ENCODE data around the gene CAMK2D. TPM values are rescaled to one million over a fixed set of nuclear protein-coding genes. Genes with fewer than 3 reads are reported as not detected.

The CAMK2D gene
- total RNA-seq, 2 experiments from 2014 or later: 42.8 to 46.7 TPM

- peaks cover 20% of the 10 kb centered on the region for H3K4me1 Mint-ChIP-seq
- no peak overlapping the region for H3K27ac Mint-ChIP-seq
- DNase-seq: no peak
- H3K4me3 Mint-ChIP-seq: no peak overlapping the region
- no peaks in the 10 kb centered on the region for H3K27me3 Mint-ChIP-seq
- peaks cover 4% of the 10 kb centered on the region for H3K9me3 Mint-ChIP-seq
- H3K36me3 Mint-ChIP-seq: peaks cover 2% of the 10 kb centered on the region
These were observed 321.2 kb downstream of the CAMK2D start for GRCh38 chr4:113440371-113440770.

DNA sequence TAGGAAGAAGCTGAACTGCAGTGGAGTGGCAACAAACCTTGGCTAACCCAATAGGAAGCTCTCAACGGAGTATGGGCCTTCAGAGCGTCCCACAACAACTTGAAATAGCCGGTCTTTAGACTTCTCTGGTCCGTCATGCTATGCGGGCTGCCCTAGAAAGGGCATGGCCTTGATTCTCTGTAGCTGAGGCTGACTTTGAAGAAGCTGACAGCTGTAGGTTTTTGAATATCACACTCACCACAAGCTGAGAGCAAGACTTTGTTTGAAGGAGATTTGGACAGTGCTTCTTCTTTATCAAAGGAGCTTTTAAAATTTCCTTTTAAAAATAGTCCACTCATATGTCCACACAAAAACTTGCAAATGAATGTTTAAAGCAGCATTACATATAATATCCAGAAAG is 322.9 kb downstream of the CAMK2D start:
- peaks cover 2% of the 10 kb centered on the region for H3K36me3 Mint-ChIP-seq
- no peaks in the 10 kb centered on the region for H3K27me3 Mint-ChIP-seq
- H3K9me3 Mint-ChIP-seq: peaks cover 3% of the 10 kb centered on the region
- no peak overlapping the region for H3K27ac Mint-ChIP-seq
- peaks cover 11% of the 10 kb centered on the region for H3K4me1 Mint-ChIP-seq
- H3K4me3 Mint-ChIP-seq: no peak overlapping the region
- DNase-seq: no peak

DNA sequence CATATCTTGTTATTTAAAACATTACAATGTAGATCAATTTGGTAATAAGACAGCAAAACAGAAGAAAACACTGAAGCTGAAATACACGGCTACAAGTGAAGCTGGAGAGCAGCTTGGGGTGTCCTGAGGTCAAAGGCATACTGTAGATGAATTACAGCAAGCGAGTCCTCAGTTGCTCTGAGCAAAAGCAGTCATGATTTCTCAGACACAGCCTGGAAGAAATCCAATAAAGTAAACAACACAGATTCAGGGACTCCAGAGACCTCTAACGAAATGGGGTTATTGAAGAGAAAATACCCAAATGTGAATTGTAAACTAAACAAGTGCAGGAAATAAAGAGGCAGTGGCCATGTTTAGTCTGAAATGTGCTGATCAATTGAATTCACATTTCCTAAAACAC is 324.4 kb downstream of the CAMK2D start:
- no peak overlapping the region for H3K27ac Mint-ChIP-seq
- H3K36me3 Mint-ChIP-seq: peaks cover 2% of the 10 kb centered on the region
- no peak for DNase-seq
- H3K4me1 Mint-ChIP-seq: peaks cover 11% of the 10 kb centered on the region
- no peaks in the 10 kb centered on the region for H3K27me3 Mint-ChIP-seq
- H3K4me3 Mint-ChIP-seq: no peak overlapping the region
- peaks cover 3% of the 10 kb centered on the region for H3K9me3 Mint-ChIP-seq

- H3K4me3 Mint-ChIP-seq: no peak overlapping the region
- H3K27me3 Mint-ChIP-seq: no peaks in the 10 kb centered on the region
- H3K9me3 Mint-ChIP-seq: peaks cover 8% of the 10 kb centered on the region
- peaks cover 4% of the 10 kb centered on the region for H3K36me3 Mint-ChIP-seq
- no peak for DNase-seq
- peak overlapping the region; percentile 11 for H3K27ac Mint-ChIP-seq
- H3K4me1 Mint-ChIP-seq: peaks cover 11% of the 10 kb centered on the region
These were observed 325.2 kb downstream of the CAMK2D start for GRCh38 chr4:113436360-113436759.

GRCh38 chr4:113435893-113436292 is 325.6 kb downstream of the CAMK2D start:
- peaks cover 4% of the 10 kb centered on the region for H3K36me3 Mint-ChIP-seq
- peaks cover 8% of the 10 kb centered on the region for H3K9me3 Mint-ChIP-seq
- H3K27ac Mint-ChIP-seq: peak overlapping the region; percentile 28
- H3K4me1 Mint-ChIP-seq: peaks cover 11% of the 10 kb centered on the region
- H3K27me3 Mint-ChIP-seq: no peaks in the 10 kb centered on the region
- no peak overlapping the region for H3K4me3 Mint-ChIP-seq
- no peak for DNase-seq

DNA sequence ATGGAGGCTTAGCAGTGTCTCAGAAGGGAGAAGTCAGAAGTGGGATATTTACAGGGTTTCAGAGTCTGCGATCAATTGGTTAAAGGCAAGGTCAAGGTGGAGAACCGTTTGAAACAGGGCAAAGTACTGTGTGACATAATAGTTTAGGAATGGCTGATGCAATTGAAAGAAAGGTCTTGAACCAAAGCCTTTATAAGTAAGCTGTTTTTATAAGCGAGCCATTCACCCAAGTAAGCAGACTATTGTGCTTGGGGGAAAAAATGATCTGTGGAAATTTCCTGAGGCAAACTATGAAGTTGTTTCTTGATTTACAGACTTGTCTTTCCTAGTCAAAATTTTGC is 327.3 kb downstream of the CAMK2D start:
- H3K4me3 Mint-ChIP-seq: no peak overlapping the region
- H3K27ac Mint-ChIP-seq: no peak overlapping the region
- no peak for DNase-seq
- peaks cover 4% of the 10 kb centered on the region for H3K36me3 Mint-ChIP-seq
- peaks cover 8% of the 10 kb centered on the region for H3K9me3 Mint-ChIP-seq
- H3K4me1 Mint-ChIP-seq: peaks cover 11% of the 10 kb centered on the region
- no peaks in the 10 kb centered on the region for H3K27me3 Mint-ChIP-seq

- H3K9me3 Mint-ChIP-seq: peaks cover 9% of the 10 kb centered on the region
- no peak for DNase-seq
- peaks cover 4% of the 10 kb centered on the region for H3K36me3 Mint-ChIP-seq
- no peak overlapping the region for H3K4me3 Mint-ChIP-seq
- no peak overlapping the region for H3K27ac Mint-ChIP-seq
- peaks cover 11% of the 10 kb centered on the region for H3K4me1 Mint-ChIP-seq
- no peaks in the 10 kb centered on the region for H3K27me3 Mint-ChIP-seq
These were observed 327.8 kb downstream of the CAMK2D start for GRCh38 chr4:113433536-113434246.

GRCh38 chr4:113433116-113433515 is 328.4 kb downstream of the CAMK2D start:
- peaks cover 11% of the 10 kb centered on the region for H3K9me3 Mint-ChIP-seq
- no peak for DNase-seq
- H3K27ac Mint-ChIP-seq: no peak overlapping the region
- H3K4me3 Mint-ChIP-seq: no peak overlapping the region
- H3K4me1 Mint-ChIP-seq: peaks cover 11% of the 10 kb centered on the region
- H3K27me3 Mint-ChIP-seq: no peaks in the 10 kb centered on the region
- peaks cover 4% of the 10 kb centered on the region for H3K36me3 Mint-ChIP-seq

- H3K9me3 Mint-ChIP-seq: peaks cover 27% of the 10 kb centered on the region
These were observed 337.9 kb downstream of the CAMK2D start for GRCh38 chr4:113423631-113424030.

GRCh38 chr4:113420938-113421337 is 340.6 kb downstream of the CAMK2D start:
- Mint-ChIP-seq H3K4me3 (no peak overlapping the region), H3K4me1 (no peaks in the 10 kb centered on the region)

More at GRCh38 chr4:113423631-113424030, 337.9 kb downstream of the CAMK2D start:
- DNase-seq: no peak
- H3K36me3 Mint-ChIP-seq: peaks cover 1% of the 10 kb centered on the region
- H3K4me3 Mint-ChIP-seq: no peak overlapping the region
- H3K4me1 Mint-ChIP-seq: no peaks in the 10 kb centered on the region
- no peaks in the 10 kb centered on the region for H3K27me3 Mint-ChIP-seq
- H3K27ac Mint-ChIP-seq: no peak overlapping the region

DNA sequence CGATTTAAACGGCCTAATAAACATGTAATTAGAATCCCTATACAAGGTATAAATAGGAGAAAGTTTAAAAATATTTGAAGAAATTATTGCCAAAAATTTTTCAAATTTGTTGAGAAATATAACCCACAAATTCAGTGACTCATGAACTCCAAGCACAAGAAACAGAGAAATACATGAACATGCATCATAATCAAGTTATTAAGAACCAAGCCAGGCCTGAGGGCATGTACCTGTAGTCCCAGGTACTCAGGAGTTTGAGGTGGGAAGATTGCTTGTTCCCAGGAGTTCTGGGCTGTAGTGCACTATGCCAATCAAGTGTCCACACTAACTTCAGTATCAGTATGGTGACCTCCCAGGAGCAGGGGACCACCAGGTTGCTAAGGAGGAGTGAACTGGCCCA is 341.9 kb downstream of the CAMK2D start:
- peaks cover 10% of the 10 kb centered on the region for H3K27me3 Mint-ChIP-seq
- peaks cover 4% of the 10 kb centered on the region for H3K36me3 Mint-ChIP-seq
- no peak for DNase-seq
- no peak overlapping the region for H3K27ac Mint-ChIP-seq
- no peaks in the 10 kb centered on the region for H3K4me1 Mint-ChIP-seq
- H3K9me3 Mint-ChIP-seq: peaks cover 35% of the 10 kb centered on the region
- no peak overlapping the region for H3K4me3 Mint-ChIP-seq

More at GRCh38 chr4:113420938-113421337, 340.6 kb downstream of the CAMK2D start:
- Mint-ChIP-seq H3K36me3 (peaks cover 4% of the 10 kb centered on the region), H3K27ac (no peak overlapping the region), H3K9me3 (peaks cover 28% of the 10 kb centered on the region), H3K27me3 (peaks cover 5% of the 10 kb centered on the region)
- DNase-seq: no peak

GRCh38 chr4:113411496-113411938 is 350.0 kb downstream of the CAMK2D start:
- no peak for DNase-seq
- Mint-ChIP-seq H3K4me3 (no peak overlapping the region), H3K27ac (no peak overlapping the region), H3K9me3 (peaks cover 13% of the 10 kb centered on the region), H3K36me3 (no peaks in the 10 kb centered on the region), H3K27me3 (peaks cover 15% of the 10 kb centered on the region), H3K4me1 (peaks cover 6% of the 10 kb centered on the region)

- Mint-ChIP-seq H3K27me3 (peaks cover 13% of the 10 kb centered on the region), H3K4me3 (no peak overlapping the region), H3K9me3 (peaks cover 6% of the 10 kb centered on the region), H3K27ac (no peak overlapping the region), H3K4me1 (peaks cover 6% of the 10 kb centered on the region), H3K36me3 (no peaks in the 10 kb centered on the region)
- no peak for DNase-seq
These were observed 350.9 kb downstream of the CAMK2D start for GRCh38 chr4:113410686-113411085.

- Mint-ChIP-seq H3K4me1 (peaks cover 6% of the 10 kb centered on the region), H3K27ac (no peak overlapping the region), H3K4me3 (no peak overlapping the region), H3K27me3 (peaks cover 11% of the 10 kb centered on the region), H3K36me3 (no peaks in the 10 kb centered on the region), H3K9me3 (no peaks in the 10 kb centered on the region)
- DNase-seq: no peak
These were observed 352.4 kb downstream of the CAMK2D start for GRCh38 chr4:113409181-113409580.

- Mint-ChIP-seq H3K36me3 (no peaks in the 10 kb centered on the region), H3K9me3 (no peaks in the 10 kb centered on the region), H3K27ac (no peak overlapping the region), H3K27me3 (peaks cover 13% of the 10 kb centered on the region), H3K4me1 (peaks cover 4% of the 10 kb centered on the region), H3K4me3 (no peak overlapping the region)
- DNase-seq: no peak
These were observed 354.1 kb downstream of the CAMK2D start for GRCh38 chr4:113407409-113407808.

- Mint-ChIP-seq H3K4me3 (no peak overlapping the region), H3K27ac (no peak overlapping the region), H3K9me3 (no peaks in the 10 kb centered on the region), H3K36me3 (no peaks in the 10 kb centered on the region), H3K27me3 (peaks cover 9% of the 10 kb centered on the region), H3K4me1 (peaks cover 4% of the 10 kb centered on the region)
- no peak for DNase-seq
These were observed 354.9 kb downstream of the CAMK2D start for GRCh38 chr4:113406723-113407016.
